Anterior cingulate cortex (tissue), 58 donors: Measurements from ENCODE around the gene CD46.
"Not testable (repeated sequence)": the region's sequence is repeated elsewhere in the genome, so short reads cannot be mapped to it uniquely, and the experiment has no call there.

Experiments
- DNase-seq, 58 donors: peaks; one replicate each; lab custom pipeline; 2025; lab: John Stamatoyannopoulos, UW

CD46 gene

DNA sequence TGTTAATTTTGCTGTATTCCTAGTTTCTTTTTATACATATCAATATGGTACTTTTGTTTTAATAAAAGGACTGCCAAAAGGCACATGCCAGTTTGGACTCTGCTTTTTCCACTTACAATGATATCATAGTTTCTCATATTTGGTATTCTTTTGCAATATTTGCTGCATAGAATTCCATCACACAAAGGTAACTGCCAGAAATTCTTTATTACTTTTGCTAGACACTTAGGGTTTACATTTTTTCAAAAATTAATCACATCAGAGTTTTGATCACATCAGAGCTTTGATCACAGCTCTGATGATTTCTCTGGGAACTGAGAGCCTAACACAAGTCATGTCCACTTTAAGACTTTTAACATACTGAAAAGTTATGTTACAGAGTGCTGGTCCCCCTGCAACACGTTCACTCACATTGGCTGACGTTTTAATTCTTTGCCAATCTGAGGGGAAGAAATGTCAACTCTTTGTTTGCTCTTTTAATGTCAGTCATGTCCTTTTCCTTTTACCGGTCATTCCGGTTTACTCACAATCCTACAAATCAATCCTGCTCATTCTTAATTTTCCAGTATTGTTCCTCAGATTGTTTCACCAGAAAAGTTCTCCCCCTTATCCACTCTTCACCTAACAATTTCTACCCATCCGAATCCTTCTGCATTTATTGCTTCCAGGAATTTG is 1.1 kb upstream of the CD46 start:
- DNase-seq, result no peak

DNA sequence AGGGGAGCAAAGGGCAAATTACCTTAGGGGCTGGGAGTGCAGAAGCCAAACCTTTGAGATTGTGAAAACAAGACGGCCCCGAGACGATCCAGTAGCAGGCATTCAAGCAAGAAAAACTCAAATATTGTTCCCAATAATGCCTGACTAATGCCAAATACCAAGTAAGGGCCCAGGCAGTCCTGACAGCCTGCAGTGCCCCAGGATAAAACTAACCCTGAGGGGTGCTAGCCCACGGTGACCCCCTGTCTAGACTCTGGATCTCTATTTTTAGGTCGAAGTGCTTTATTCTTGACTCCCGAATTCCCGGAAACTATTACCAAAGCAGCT is 428 bp upstream of the CD46 start:
- DNase-seq, result not testable (repeated sequence)

DNA sequence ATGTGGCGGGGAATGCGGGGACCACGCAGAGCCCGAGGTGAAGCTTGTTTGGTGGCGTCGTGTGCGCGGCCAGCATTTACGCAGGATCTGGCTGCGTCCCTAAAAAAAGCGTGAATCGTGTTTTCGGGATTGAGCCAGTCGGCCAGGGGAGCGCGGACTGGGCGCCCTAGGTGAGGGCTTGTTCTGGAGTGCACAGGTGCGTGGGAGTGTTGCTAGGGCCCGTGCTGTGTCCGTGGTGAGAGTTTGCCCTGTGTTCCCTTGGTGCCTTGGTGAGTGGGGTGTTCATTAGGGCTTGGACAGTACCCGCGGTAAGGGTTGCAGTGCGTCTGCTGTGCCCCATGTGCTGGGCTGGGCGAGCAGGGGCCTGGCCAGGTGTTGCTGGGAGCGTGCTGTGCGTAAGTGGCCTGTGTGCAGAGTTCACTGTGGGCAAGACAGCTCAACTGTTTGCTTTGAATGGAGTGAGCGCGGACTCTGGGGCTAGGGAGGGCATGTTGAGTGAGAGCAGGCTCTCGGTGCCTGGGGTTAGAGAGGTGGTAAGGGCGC is 673 bp downstream of the CD46 start:
- DNase-seq, result peak in 13 of 58 donors; percentile 4 to 46 (median 21)

GRCh38 chr1:207753611-207754010 is 1.8 kb downstream of the CD46 start:
- DNase-seq, result no peak

DNA sequence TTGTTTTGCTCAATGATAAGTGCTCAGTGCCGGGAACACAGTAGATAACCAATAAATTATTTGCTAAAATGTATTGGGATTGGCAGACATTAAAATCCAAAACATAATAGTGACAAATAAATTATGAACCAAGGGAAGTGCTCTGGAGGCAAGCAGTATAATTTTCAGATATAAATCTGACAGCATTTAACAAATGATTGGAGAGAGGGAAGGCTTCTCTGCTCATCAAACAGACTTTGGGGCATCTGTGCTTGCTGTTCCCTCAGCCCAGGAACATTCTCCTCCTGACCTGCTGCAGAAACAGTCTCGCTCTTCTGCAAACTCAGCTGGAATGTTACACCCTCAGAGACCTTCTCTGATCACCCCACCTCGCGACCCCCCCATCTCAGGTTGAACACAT is 2.2 kb downstream of the CD46 start:
- no peak for DNase-seq

GRCh38 chr1:207754974-207755700 is 3.3 kb downstream of the CD46 start:
- no peak for DNase-seq

DNA sequence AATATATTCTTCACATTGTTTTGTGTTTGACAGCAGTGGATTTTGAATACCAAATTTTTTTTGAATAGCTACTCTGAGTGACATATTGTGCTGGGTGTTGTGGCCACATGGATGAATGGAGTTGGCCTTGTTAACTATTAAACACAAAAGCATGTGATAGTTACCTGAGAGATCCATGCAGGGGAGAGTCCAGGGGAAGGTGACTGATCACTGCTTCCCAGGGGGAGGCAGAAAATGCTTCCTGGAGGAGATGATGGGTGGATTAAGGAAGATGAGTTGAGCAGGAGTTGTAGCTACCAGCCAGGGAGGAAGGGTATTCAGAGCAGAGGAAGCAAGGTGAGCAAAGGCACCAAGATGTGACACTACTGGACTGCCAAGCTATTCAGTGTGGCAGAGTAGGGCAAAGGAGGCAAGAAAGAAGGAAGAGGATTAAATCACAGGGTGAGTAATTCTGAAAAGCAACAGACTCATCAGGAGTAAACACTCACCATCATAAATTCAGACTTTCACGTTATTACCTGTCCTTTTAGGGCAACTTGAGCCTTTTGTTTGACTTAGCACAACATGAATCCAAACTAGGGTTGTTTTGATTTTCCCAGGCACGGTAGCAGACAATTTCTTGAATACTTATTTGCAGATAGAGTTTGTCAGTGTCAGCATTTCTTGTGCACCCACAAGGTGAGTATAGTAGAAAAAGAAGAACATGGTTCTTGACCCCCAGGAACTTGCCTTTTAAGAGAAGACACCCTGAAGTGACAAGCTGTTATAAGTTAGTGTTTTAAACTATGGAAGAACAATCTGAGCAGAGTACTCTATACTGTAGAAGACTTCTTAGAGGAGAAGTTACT is 4.2 kb downstream of the CD46 start:
- DNase-seq, result no peak

DNA sequence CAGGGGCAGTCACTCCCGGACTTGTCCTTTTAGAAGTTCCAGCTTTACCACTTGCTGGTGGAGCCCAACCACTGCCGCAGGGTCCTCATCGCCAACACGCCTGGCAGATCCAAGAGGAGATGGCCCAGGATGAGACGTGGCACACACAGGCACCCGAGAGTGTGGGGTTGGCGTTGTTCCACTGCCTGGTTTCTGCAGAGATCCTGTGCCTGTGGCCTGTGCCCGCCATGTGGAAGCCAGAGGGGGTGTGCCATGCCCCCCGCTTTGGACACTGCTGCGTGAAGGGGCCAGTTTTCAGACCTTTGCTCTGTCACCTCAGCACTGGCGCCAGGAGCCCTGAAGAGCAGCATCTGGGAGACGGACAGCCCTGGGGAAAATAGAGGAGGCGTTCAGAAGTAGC is 10.8 kb downstream of the CD46 start:
- no peak for DNase-seq

DNA sequence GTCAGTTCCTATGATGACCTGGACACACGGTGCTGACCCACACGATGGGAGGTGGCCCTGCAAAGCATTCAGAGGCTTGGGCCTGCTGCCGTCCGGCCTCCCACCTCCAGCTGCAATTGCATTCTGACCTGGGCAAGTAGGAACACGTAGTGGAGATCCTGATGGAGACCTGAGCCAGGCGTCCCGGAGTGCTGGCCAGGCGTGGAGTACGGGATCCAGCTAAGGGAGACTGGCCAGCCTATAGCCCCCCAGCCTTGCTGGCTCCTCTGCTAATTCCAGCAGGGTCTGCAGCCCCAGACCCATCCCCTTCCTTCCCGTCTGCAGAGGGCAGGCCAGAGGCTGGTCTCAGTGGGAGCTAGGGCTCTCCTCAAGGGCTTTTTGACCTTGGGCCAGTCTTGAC is 11.2 kb downstream of the CD46 start:
- DNase-seq, result no peak

- no peak for DNase-seq
These were observed 12.1 kb downstream of the CD46 start for GRCh38 chr1:207763972-207764371.

GRCh38 chr1:207766569-207766968 is 14.7 kb downstream of the CD46 start:
- DNase-seq, result no peak

GRCh38 chr1:207770514-207770913 is 18.7 kb downstream of the CD46 start:
- not testable (repeated sequence) for DNase-seq

DNA sequence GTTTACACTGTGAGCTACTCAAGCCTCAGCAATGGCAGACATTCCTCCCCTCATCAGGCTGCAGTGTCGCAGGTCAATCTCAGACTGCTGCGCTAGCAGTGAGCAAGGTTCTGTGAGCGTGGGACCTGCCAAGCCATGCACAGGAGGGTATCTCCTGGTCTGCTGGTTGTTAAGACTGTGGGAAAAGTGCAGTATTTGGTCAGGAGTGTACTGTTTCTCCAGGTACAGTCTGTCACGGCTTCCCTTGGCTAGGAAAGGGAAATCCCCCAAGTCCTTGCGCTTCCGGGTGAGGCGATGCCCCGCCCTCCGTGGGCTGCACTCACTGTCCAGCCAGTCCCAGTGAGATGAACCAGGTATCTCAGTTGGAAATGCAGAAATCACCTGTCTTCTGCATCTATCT is 24.2 kb downstream of the CD46 start:
- DNase-seq, result not testable (repeated sequence)

DNA sequence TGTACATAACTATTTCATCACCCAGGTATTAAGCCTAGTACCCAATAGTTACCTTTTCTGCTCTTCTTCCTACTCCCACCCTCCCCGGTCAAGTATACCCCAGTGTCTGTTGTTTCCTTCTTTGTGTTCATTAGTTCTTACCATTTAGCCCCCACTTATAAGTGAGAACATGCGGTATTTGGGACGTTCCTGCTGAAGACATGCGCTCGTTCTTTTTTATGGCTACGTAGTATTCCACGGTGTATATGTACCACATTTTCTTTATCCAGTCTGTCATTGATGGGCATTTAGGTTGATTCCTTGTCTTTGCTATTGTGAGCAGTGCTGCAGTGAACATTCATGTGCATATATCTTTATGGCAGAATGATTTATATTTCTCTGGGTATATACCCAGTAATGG is 25.6 kb downstream of the CD46 start:
- DNase-seq, result not testable (repeated sequence)

- DNase-seq, result no peak
These were observed 27.2 kb downstream of the CD46 start for GRCh38 chr1:207779008-207779407.

GRCh38 chr1:207781312-207781711 is 29.5 kb downstream of the CD46 start:
- no peak for DNase-seq

DNA sequence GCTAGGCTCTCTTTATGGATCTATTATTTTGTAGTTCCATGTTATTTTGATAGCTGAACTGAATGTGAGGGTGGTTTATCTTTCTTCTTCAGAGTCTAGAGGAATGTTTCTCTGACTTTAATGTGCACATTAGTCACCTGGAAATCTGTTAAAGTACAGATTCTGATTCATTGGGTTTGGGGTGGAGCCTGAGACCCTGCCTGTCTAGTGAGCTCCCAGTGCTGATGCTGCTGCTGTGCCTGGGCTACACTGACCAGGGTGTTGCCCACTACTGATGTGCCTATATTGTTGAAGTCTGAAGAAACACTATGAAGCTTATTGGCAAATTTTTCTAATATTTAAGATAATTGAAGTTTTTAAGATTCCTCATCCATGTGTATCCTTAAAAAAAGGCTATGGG is 35.9 kb downstream of the CD46 start:
- DNase-seq, result no peak

- no peak for DNase-seq
These were observed 37.5 kb downstream of the CD46 start for GRCh38 chr1:207789386-207789785.

GRCh38 chr1:207789792-207790787 is 38.2 kb downstream of the CD46 start:
- DNase-seq, result no peak

DNA sequence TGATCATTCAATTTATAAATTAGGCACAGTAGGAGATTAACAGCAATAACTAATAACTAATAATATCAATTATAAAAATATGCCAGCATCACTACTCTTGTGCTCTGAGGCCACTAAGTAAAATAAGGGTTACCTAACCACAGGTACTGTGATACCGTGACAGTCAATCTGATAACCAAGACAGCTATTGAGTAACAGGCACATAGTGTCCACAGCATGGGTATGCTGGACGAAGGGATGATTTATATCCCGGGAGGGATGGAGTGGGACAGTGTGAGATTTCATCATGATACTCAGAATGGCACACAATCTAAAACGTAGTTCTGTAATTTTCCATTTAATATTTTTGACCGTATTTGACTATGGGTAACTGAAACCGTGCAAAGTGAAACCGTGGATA is 39.4 kb downstream of the CD46 start:
- DNase-seq, result no peak
